DMS153 (cell line): Measurements from ENCODE around the gene PUM1.
"Not testable (repeated sequence)": the region's sequence is repeated elsewhere in the genome, so short reads cannot be mapped to it uniquely, and the experiment has no call there.

ENCODE experiments used
- DNase-seq: peaks from one replicate; lab custom pipeline; 2025; lab: John Stamatoyannopoulos, UW

PUM1 gene

DNA sequence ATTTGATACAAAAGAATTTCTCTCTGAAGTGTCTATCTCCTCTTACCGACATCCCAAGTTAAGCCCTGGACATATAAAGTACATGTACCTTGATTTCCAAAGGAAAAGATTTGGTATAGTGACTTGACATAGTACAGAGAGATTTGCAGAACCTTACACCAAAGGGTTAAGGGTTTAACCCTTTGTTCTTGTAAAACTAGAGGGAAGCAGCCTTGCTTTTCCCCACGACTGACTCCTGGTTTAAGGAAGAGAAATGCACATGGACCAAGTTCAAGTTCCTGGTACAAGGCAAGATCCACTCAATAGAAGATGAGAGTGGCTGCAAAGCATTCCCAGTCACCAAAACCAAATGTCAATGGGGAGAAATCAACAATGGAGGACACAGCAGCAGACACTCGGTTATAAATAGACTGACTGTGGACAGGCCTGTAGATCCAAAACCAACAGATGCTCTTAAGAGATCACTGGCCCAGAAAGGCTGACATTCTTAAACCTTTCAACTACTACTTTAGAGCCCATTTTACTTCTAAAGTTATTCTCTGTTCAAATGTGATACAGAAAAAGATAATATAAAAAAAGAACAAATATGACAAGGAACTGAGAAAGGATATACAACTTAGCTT, 69.4 kb downstream of the PUM1 start:
- DNase-seq = no peak

DNA sequence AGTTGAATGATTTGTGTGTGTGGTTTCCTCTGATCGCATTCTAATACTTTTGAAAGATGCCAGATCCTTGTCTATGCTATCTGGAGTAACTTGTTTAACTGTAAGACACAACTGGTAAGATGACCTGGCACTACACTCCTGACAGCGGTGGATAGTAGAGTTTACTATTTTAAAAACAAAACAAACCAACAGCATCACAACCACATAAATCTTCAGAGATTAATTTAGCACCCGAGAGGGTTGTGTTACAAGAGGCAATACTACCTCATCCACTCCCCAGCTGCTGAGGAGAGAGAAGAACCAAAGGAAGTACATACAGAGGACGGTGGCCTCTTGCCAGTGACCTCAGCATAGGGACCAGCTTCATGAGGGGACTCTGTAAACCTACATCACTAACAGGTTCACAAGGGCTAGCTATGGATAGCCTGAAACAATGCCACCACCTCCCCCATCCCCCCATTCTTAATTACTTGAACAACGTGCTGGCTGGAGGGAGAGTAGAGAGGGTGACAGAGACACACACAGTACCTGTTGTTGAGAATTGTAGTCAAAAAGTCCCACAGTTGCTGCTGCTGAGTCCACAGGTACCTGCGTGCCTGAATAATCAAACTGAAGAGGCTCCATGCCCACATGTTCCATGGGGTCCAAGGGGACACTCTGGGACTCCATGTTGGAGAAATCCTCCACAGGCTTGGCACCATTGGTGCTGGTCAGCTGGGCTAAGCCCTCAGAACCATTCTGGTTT, 73.5 kb downstream of the PUM1 start:
- DNase-seq = no peak

DNA sequence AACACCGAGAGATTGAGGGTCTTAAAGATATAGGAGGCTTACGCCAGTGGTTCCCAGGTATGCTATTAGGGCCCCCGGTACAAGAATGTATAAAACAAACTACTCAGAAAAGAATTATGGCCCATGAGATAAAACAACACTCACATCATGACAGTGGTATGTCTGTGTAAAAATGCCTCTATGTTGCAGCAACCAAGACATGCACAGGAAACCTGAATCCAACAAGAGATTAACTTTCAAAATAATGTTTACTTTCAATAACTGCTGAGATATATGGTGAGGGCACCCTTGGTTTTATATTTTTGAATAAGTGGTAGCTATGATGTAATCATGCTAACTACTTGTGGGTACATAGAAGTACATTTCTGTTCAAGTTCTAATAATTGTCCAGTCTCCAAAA, 74.9 kb downstream of the PUM1 start:
- no peak for DNase-seq

DNA sequence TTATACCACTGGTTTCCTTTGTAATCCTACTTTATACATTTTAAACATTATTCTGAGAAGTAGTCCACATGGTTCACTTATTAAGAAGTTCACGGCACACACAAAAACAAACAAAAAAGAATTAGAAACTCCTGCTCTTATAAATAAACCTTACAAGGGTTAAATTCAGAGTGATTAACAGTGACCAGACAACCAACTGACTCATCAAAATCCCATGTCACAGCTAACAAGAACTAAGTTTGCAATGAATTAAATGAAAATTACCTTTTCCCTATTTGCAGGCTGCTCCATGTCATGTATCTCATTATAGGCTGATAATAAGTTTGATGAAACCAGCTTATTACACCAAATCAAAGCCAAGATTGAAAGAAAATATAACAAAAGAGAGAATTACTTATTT, 77.5 kb downstream of the PUM1 start:
- DNase-seq = no peak

DNA sequence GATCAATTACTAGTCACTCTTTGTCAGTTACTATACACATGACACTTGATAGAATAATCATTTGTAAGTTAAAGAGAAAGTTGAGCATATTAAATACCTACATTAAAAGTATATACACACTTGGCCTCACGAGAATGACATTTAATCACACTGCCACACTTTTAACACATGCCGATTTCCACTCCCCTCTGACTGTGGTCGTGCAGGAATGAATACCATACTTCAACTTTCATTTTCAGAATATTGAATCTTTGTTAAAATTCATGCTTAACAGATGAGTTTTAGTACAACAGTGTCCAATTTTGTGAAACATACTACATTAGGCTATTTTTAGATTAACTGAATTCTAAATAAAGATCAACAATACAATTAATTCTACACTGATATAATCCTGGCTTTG, 78.8 kb downstream of the PUM1 start:
- DNase-seq = no peak

DNA sequence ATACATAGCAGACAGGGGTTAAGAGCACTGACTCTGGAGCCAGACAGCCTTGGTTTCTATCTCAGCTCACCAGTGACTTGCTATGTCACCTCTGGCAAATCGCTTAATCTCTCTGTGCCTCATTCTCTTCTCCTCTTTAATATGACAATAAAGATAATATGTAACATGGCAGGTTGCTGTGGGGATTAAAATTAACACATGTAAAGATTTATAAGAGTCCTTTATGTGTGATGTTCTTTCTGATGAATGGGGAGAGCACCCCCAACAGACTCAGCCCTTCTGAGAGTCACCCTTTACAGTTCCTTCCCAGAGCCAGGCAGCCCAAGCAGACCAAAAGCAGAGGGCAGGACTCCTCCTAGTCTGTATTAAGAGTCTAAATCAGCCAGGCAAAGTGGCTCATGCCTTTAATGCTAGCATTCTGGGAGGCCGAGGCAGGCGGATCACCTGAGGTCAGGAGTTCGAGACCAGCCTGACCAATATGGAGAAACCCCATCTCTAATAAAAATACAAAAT, 80.5 kb downstream of the PUM1 start:
- DNase-seq = no peak

DNA sequence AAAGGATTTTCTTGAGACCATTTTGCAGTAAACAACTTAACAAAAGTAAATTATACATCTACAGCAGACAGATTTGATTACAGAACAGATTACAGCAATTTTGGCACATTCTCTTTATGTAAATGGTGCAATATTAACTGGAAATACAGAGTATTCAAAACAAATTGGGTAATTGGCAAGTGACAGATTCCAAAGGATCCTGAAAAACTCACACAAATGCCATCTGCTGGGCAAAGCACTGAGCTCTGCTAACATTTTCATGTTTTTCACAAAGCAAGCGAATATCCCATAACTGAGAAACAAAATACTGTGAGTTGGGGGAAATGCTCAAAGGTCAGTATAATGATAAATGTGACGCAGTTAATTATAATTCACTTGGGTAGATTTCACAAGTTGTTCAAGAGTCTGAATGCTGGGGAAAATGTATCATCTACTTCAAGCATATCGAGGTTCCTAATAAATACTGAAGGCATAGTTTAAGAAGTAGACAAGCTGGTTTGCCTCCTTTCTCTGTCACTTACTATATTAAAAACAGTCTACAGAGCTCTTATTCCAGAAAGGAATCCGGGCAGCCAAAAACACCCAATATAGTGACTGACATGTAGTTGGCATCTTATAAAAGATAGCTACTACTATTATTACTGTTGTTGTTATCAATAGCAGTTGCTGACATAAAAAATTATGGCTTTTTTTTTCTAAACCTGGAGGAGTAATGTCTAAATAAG, 81.2 kb downstream of the PUM1 start:
- no peak for DNase-seq

DNA sequence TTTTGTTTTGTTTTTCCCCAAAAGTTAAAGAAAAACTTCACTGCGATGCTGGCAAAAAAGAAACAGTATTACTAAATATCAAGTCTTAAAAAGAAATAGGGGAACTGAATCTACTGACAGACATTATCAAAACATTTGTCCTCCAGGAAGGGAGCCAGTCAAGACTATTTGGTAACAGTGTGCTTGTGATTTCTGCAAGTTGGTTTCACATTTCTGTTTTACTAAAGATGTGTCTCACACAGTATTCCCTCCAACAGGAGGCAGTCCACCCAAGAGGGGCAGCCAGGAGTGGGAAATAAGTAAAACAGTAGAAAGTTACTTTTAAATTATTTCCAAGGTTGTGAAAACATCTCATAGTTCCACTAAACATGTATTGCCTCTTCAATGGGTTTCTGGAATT, 82.6 kb downstream of the PUM1 start:
- no peak for DNase-seq

DNA sequence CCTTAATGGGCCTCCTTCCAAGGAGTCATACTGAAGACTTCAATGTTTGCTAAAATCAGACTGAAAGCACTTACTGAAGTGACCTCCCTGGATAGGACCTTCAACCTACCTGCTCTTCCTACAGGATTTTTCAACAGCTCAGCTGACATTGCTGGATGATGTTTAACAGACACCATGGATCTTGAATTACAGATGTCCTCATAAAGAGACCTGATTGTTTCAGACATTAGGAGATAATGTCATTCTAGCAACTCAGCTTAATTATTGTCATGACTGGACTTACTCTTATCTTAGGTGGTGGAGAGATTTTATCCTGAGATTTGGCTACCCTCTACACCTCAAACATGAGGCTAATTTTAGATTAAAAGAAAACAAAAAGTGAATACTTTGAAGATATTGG, 83.1 kb downstream of the PUM1 start:
- DNase-seq = no peak

DNA sequence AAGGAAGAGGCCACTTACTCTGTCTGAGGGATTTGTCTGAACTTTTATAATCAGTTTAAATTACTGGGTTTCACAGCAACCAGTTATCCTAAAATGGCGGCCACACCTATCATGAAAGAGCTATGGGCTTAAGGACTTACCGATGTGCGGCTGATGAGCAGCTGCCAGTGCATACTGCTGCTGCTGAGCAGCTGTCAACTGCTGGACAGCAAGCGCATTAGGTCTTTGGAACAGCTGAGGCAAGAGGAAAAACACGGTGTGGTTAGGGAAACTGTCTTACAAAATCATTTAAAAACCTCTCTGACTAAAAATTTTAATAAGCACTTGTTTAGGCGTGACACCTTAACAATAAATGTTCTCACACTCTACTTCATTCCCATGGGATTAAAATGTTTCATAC, 84.3 kb downstream of the PUM1 start:
- DNase-seq = no peak

DNA sequence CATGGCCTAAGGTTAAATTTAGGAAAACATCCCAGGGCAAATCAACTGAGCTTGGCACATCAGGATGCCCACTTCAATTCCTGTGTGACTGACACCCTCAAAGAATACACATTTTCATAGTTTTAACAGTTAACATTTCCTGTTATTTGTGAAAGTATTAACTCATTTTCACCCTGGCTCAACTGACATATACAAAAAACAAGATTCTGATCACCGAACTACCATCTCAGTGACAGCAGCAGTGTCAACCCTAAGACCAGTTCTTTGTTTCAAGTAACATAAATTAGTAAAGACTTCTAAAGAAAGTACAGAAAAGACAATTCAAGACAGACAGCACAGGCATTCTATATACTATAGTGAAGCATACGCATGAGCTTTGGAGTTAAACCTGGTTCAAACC, 88.0 kb downstream of the PUM1 start:
- no peak for DNase-seq

DNA sequence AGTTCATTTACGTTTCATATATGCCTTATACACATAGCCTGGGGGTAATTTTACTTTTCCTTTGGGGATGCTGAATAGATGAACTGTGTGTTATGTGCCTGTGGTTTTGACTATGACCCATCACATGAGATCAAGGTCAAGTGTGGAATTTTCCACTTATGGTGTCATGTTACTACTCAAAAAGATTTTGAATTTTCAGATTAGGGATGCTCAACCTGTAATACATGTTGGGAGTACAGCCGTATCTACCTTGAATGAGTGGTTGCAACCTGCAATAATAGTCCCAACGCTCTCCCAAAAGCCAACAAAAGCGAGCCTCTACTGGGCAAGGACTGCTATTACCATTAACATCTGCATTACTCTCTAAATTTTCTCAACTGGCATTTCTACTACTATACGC, 88.4 kb downstream of the PUM1 start:
- DNase-seq = no peak

DNA sequence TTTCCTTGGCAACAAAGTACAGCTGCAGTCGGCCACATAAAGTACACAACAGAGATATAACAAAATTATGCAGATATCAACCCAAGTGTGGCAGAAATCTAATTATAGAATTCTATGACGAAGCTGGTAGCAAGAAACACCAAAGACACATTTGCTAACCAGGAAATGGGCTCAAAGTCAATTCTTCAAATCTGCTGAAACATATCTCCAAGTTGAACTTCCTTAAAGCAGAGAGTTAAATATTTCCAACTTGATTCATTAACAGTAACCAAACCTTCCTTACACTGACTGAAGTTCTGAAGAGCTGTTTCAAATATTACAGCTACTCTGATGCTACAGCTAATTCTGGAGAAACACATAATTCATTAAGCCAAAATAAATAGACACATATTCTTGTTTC, 89.4 kb downstream of the PUM1 start:
- no peak for DNase-seq

DNA sequence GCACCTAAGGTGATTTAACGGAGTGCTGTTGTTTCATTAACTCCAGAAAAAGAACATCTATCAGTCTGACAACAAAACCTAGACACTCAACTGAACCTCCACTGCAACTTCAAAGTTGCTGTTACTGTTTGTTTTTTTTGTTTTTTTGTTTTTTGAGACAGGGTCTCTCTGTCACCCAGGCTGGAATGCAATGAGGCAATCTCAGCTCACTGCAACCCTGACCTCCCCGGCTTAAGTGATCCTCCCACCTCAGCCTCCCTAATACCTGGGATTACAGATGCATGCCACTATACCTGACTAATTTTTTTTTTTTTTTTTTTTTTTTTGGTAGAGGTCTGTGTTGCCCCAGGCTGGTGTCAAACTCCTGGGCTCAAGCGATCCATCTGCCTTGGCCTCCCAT, 90.3 kb downstream of the PUM1 start:
- DNase-seq = no peak

DNA sequence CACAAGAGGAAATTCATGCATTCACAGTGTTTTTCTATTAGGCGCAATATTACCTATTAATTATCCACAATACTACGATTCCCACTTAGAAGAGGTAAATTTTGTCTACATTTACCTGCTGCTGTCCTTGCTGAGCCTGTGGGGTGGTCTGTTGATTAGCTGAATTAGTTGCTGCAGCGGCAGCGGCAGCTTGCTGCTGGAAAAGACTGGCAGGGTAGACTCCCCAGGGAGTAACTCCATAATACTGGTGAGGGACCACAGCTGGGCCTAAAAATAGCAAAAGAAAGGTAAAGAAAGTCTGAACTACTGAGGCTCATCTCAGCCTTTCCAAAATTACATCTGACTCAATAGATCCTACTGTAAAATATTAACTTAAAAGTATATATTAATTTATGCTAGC, 91.0 kb downstream of the PUM1 start:
- DNase-seq = no peak

DNA sequence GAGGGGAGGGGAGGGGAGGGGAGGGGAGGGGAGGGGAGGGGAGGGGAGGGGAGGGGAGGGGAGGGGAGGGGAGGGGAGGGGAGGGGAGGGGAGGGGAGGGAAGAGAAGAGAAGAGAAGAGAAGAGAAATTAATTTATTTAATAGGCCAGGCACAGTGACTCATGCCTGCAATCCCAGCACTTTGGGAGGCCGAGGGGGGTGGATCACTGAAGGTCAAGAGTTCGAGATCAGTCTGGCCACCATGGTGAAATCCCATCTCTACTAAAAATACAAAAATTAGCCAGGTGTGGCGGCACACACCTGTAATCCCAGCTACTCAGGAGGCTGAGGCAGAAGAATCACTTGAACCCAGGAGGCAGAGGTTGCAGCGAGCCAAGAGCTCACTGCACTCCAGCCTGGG, 93.2 kb downstream of the PUM1 start:
- DNase-seq = not testable (repeated sequence)

DNA sequence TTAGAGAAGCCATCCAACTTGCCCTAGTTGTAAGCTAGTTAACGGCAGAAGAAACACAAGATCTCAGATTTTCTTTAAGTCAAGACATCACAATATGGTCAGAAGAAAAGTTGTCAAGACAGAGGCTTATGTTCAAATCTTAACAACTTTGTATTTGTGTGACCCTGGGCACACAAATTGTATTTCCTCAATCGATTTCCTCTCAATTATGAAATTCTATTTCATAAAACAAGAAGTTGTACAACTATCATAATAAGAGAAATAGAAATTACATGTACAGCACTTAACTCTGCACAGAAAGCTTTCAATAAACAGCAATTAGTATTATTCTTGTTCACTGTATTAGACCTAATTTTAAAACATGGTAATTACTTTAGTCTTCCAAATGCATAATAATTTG, 94.0 kb downstream of the PUM1 start:
- DNase-seq = no peak

DNA sequence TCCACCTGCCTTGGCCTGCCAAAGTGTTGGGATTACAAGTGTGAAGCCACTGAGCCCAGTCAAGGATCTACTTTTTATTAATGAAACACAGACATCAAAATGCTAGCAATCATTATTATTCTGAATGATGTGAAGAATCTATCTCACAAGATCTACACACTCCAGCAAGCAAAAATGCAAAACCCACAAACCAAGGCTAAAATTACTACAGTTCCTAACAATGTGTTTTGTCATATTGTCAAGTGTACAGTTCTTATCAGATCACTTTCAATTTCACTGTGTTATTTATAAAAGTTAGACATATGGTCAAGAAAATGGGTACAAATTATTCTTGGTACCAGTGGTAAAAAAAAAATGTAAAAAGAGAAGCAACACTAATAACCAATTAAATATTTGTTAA, 95.6 kb downstream of the PUM1 start:
- DNase-seq = no peak

DNA sequence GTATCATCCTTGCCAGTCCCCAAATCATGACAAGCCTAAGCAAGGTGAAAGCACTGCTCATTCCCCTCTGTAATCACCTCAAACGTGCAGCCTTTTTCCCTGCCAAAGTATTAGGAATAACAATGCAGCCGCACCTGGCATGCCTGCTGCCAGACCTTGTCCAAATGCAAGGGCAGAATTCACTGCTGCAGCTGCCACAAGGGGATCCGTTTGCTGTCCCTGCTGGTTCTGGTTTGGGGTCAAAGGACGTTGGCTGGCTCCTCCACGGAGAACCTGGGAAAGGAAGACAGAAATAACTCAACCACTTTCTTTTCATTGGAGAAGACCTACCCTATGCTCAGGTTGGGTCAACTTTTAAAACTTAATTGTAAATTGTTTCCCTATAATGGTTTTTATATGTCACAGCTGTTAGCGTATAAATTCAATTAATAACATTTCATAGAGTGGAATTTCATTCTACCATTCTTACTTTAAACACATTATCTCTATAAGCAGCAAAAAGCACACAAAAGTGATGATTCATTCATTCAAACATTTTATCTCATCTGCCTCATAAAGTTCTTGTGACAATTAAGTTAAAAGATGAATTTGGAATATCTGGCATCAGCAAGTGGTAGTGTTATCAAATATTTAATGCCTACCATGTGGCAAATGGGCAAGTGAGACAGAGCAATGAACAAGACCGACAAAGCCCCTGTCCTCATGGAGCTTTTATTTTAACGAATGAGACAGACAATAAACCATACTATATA, 97.1 kb downstream of the PUM1 start:
- no peak for DNase-seq

DNA sequence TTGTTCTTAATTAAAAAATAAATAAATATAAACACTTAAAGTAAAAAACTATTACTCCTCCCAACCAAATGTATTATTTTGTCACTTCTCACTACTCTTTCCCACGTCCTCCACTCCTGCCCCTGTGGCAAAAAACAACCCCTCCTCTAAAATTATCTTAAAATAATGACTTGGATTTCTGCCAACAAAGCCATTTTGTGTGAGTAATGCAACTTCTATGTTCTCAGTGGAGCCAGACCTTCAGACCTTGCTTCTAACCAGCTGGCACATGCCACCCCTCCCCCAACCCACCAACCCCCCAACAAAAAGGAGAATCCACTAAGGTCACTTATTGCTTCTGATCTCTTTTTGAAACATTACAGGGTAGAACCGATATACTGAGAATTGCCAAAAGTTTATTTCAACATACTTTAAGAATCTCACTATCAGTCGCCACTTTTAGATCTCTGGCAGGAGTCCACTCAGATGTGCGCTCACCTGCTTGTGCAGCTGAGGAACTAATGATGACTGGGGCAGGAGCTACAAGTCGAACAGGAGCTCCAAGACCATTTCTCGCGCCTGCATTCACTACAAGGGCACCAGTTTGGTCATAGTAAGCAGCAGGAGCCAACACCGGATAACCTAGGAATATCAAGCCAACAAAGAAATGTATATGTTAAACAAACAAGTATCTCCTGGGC, 98.7 kb downstream of the PUM1 start:
- peak; percentile 20 for DNase-seq

DNA sequence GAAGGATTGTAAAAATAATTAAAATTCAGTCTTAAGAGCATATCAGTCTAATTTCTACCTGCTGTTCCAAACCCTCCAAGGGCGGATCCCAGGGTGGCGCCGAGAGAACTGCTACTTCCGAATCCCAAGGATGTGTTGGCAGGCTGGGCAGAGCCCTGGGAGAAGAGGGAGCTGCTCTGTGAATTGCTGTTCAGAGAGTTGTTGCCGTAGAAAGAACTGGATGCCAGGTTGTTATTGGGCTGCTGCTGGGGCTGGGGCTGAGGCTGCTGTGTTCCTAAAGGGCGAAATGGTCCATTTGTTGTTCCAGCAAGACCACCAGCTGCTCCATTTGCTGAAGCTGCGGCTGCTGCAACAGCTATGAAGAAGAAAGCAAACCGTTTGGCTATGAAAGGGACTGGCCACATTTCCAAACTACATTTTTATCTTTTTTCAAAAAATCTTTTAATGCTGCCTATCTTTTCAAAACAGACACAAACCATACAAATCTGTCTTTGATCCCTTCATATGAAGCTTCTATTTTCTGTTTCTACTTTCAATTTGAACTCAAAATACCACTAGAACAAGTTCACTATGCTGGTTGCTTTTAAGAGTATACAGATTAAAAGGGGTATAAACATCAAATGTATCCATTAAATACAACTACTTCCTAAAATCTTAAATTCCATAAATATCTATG, 99.5 kb downstream of the PUM1 start:
- DNase-seq = no peak
